ENCODE results near the gene ASB16. TPM values are rescaled to one million over a fixed set of nuclear protein-coding genes. Genes with fewer than 3 reads are reported as not detected.
A peak's percentile ranks its signal among the peaks of the same experiment; 100 is the strongest.

The ASB16 gene
- total and polyA plus RNA-seq, 9 of the 15 experiments (the other 6 are each of a cell fraction or from before 2014, with no cell fraction given): 0.03 to 0.07 TPM; not detected in 7

- TF ChIP-seq PBX2 (CRISPR knock-in tag; IDR thresholded peaks at IDR 0.05; ENCODE audit: low read depth) (no peak), PBX2 (tag; conservative IDR thresholded peaks at IDR 0.05; ENCODE audit: low read depth) (no peak), HDAC8 (tag; IDR thresholded peaks at IDR 0.05) (no peak), ZBTB7A (IDR thresholded peaks at IDR 0.05; ENCODE audit: borderline replicate concordance, control insufficient read depth, low read depth, low read length) (peak; percentile 60; the same call in 1 of the 2 replicates), ZNF133 (CRISPR knock-in tag; IDR thresholded peaks at IDR 0.05) (no peak), ZBTB11 (CRISPR knock-in tag; IDR thresholded peaks at IDR 0.05) (0 out of 6 replicates have a peak, but pooled peaks of 1 of the 3 experiments have one; percentile 9), ZNF277 (CRISPR knock-in tag; IDR thresholded peaks at IDR 0.05; ENCODE audit: borderline replicate concordance) (no peak), NBN (IDR thresholded peaks at IDR 0.05; ENCODE audit: low read depth) (no peak), ZNF717 (CRISPR knock-in tag; IDR thresholded peaks at IDR 0.05) (no peak), GATA2 (CRISPR knock-in tag; IDR thresholded peaks at IDR 0.05) (no peak), JUN (IDR thresholded peaks at IDR 0.05; ENCODE audit: borderline replicate concordance, low read depth, low read length) (no peak), JUN (CRISPR knock-in tag; IDR thresholded peaks at IDR 0.05; ENCODE audit: borderline replicate concordance) (no peak), E2F5 (CRISPR knock-in tag; IDR thresholded peaks at IDR 0.05) (no peak), CSDE1 (IDR thresholded peaks at IDR 0.05) (no peak), E2F6 (IDR thresholded peaks at IDR 0.05; ENCODE audit: borderline replicate concordance in 1 of 2, extremely low read depth in 1 of 2, insufficient read depth in 1 of 2, insufficient read length in 1 of 2, low read depth in 1 of 2, low read length in 1 of 2, poor library complexity in 1 of 2, severe bottlenecking in 1 of 2) (peak in 1 of 2 experiments; percentile 54), CREB1 (IDR thresholded peaks at IDR 0.05) (0 out of 2 replicates have a peak, but pooled peaks have one; percentile 12), CREB1 (CRISPR knock-in tag; IDR thresholded peaks at IDR 0.05) (no peak)
Observed at GRCh38 chr17:44219616-44220212, 49.2 kb downstream of the ASB16 start, which contains the start of gene UBTF (continued).
